NK-92 (cell line): ENCODE measurements around the gene CC2D1A.
"Not testable (repeated sequence)": the region's sequence is repeated elsewhere in the genome, so short reads cannot be mapped to it uniquely, and the experiment has no call there.

Experiments
- DNase-seq: peaks from one replicate; lab custom pipeline; 2025; ENCODE audit not compliant: unreplicated experiment; lab: John Stamatoyannopoulos, UW

The CC2D1A gene

DNA sequence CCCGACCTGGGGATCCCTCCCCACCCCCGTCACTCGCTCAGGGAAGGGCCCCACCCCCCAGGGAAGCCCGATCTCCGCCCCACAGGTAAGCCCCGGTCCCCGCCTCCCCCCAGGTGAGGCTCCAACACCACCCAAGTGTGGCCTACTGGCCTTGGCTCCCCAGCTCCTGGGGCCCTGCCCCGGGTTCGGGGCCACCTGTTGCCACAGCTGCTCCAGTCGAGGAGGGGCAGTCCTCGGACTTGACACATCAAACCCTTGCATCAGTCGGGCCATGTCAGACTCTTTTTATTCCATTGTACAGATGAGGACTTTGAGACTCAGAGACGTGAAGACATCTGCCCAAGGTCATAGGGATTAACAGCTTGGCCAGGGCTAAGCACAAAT, 512 bp downstream of the CC2D1A start:
- DNase-seq: no peak

- no peak for DNase-seq
These were observed 909 bp downstream of the CC2D1A start for GRCh38 chr19:13906910-13907309.

GRCh38 chr19:13908674-13909073, 2.7 kb downstream of the CC2D1A start:
- DNase-seq: no peak

GRCh38 chr19:13909430-13909829, 3.4 kb downstream of the CC2D1A start:
- no peak for DNase-seq

- no peak for DNase-seq
These were observed 7.4 kb downstream of the CC2D1A start for GRCh38 chr19:13913352-13913751.

DNA sequence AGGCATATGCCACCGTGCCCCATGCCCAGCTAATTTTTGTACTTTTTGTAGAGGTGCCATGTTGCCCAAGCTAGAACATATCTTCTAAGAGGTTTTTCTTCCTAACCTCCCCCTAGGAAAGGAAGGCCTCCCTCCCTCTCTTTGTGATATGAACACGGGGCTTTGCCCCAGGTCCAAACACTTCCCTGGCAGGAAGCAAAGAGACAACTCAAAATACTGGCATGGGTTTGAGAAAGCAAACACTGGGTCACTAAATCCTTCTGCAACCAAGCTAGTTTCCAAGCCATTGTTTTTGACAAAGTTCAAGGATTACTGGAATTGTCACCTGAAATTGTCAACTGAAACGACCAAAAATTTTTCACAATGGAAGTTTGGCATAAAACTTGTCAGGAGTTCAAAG, 8.8 kb downstream of the CC2D1A start:
- DNase-seq: no peak

GRCh38 chr19:13917888-13918406, 11.9 kb downstream of the CC2D1A start:
- DNase-seq: no peak

GRCh38 chr19:13918726-13919411, 12.9 kb downstream of the CC2D1A start:
- DNase-seq: no peak

GRCh38 chr19:13920524-13920923, 14.5 kb downstream of the CC2D1A start:
- DNase-seq: no peak

- no peak for DNase-seq
These were observed 15.1 kb downstream of the CC2D1A start for GRCh38 chr19:13920940-13921747.

GRCh38 chr19:13922118-13922517, 16.1 kb downstream of the CC2D1A start:
- not testable (repeated sequence) for DNase-seq

DNA sequence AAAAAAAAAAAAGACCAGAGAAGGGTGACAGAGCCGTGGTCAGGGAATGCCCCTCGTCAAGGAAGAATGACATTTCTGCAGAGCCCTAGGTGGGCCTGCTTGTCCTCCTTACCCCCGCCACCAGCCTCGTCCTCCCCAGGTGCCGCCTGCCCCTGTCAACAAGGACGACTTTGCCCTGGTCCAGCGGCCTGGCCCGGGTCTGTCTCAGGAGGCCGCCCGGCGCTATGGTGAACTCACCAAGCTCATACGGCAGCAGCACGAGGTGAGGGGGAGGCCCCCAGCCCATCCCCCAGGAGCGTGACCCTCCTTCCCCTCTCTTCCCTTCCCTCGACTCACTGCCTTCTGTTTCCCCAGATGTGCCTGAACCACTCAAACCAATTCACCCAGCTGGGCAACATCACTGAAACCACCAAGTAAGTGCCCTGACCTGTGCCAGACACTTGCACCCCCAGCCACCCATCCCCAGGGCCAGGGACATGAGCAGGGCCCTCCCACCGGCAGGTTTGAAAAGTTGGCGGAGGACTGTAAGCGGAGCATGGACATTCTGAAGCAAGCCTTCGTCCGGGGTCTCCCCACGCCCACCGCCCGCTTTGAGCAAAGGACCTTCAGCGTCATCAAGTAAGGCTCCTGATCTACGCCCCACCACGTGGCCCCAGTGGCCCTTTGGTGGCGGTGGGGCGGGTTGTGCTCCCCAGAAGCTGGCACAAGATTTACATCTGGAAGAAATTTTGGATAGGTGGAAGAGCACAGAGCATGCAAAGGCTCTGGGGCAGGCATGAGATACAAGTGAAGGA, 17.4 kb downstream of the CC2D1A start:
- no peak for DNase-seq

GRCh38 chr19:13926010-13926409, 20.0 kb downstream of the CC2D1A start:
- no peak for DNase-seq

GRCh38 chr19:13926715-13927114, 20.7 kb downstream of the CC2D1A start:
- no peak for DNase-seq

DNA sequence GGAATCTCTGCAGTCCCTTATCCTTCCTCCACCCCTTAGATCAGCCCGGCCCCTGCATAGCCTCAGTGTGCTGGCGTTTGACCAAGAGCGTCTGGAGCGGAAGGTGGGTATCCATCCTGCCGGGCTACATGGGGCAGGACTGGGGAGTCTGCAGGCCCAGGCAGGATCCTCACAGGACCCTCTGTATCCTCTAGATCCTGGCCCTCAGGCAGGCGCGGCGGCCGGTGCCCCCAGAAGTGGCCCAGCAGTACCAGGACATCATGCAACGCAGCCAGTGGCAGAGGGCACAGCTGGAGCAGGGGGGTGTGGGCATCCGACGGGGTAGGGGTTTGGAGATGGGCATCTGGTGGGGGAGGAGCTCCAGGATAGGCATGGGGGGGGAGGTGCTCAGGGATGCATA, 23.3 kb downstream of the CC2D1A start:
- no peak for DNase-seq

GRCh38 chr19:13929956-13930355, 24.0 kb downstream of the CC2D1A start:
- DNase-seq: no peak

- DNase-seq: no peak
These were observed 24.4 kb downstream of the CC2D1A start for GRCh38 chr19:13930402-13930801.

DNA sequence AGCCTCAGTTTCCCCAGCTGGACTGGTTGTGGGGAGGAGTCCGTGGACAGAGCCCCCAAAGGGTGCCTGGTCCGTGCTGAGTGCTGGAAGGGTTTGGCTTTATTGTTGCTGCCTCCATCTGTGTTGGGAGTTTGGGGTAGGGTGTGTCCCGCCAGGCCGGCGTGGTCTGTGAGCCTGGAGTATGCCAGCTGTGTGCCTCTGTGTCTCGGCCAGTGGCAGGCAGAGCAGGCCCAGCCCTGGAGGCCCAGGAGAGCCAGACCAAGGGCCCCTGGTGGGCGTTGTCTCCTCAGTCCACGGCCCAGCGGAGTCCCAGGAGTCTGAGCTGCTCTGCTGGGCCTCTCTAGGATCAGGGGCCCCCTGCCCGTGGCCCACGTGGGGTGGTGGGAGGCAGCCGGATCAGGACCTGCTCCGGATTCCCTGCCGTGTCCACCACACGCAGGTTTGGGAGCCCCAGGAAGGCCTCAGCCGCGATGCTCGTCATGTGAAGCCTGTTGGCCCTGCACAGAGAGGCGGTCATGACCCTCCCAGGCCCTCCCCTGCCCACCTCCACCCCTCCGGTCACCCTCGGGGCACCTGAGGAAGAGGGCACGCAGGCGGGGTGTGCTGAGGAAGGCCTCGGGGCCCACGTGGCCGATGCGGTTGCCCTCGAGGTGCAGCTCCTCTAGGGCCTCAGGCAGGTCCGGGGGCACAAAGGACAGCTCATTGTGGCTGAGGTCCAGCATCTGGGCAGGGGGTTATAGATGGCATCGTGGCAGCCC, 25.6 kb downstream of the CC2D1A start:
- no peak for DNase-seq

GRCh38 chr19:13932149-13932637, 26.2 kb downstream of the CC2D1A start:
- DNase-seq: no peak

- no peak for DNase-seq
These were observed 27.0 kb downstream of the CC2D1A start for GRCh38 chr19:13932911-13933393.

DNA sequence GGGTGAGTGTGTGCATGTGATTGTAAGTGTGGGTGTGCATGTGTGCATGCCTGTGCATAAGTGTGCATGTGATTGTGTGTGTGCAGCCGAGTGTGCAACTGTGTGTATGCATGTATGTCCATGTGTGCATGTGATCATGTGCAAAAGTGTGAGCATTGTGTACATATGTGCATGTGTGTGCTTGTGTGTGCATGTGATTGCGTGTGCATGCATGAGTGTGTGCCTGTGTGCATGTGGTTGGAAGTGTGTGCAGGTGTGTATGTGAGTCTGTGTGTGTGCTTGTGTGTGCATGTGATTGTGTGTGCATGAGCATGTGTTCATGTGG, 28.7 kb downstream of the CC2D1A start:
- no peak for DNase-seq
